Kidney capillary endothelial cell (primary cell): ENCODE results near the gene ADAT2.

Experiments
- DNase-seq: peaks from one replicate; pipeline ENCODE4 v3.0.0-alpha.2; 2018; ENCODE audit warnings: low spot score

The ADAT2 gene

DNA sequence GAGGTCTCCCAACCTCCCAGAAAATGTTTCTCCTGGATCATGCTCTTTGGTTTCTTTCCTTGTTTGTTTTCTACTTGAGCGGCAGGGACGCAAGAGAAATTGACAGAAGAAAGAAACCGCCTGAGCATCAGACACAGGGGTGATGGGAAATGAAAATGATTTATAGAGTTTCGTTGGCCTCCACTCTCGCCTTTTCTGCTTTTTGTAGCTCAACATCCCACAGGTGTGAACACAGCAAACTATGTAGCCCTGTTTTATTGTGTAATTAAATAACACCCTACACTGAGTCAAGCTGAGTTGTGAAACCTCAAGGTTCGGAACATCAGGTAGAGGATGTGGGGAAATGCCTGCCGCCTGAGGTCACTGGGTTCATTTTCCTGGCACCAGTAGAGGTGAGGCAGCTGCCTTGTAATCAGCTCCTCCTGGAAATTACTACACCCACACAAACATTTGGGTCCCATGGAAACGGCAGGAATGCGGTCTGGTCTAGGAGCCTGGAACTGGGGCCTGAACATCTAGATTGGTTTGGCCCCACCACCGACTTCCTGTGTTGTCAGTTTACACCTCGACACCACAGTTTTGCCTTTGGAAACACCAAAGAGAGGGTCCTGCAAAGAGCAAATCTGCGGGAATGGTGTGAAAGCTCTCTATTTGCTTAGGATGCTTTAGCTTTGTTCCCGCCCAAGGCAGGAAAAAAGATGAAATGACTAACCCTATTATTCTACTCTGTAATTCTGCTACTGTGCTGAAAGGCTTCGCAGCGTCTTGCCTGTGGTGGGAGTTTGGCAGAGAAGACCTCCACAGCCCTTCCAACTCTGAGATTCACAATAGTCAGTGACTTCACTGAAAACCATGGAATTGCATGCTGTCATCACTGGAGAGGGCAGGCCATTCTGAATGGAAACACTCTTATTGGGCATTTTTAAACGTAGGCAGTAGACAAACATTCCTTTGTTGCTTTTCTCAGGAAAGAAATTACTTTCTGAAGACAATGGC, 53.0 kb downstream of the ADAT2 start:
- peak; percentile 24 for DNase-seq

GRCh38 chr6:143396497-143397226, 53.8 kb downstream of the ADAT2 start:
- DNase-seq, result no peak

DNA sequence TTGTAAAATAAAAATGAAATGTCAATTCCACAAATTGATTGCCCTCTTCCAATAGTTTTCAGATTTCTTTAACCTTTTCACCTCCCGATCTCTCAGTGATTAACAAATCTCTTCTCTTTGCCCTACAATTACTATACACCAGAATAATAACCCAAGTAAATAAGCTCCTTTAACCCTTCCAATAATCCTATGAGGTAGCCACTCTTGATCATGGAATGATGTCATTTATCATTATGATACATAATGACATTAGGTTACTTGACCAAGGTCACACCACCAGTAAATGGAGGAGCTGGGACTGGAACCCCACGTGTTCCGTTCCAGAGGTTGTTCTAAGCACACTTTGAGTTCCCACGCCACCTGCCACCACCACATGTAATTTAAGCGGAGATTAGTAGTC, 54.8 kb downstream of the ADAT2 start:
- no peak for DNase-seq

- no peak for DNase-seq
These were observed 56.1 kb downstream of the ADAT2 start for GRCh38 chr6:143394389-143394788.

DNA sequence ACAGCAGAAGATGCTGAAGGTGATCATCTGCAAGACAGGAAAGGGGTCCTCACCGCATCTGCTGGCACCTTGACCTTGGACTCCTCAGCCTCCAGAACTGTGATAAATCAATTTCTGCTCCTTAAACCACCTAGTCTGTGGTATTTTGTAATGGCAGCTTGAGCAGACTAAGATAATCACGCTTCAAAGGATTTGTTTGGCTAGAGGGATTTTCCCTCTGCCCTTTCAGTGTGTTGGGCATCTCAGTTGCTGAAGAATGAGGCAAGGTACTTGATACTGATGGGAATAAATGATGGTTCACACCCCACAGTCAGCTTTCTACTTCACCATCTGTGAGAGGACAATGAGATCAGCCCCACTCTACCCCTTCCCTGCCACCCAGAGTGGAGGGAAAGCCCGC, 60.2 kb downstream of the ADAT2 start:
- DNase-seq, result no peak

GRCh38 chr6:143385636-143386035, 64.9 kb downstream of the ADAT2 start:
- no peak for DNase-seq

GRCh38 chr6:143376861-143377260, 73.6 kb downstream of the ADAT2 start:
- no peak for DNase-seq

- no peak for DNase-seq
These were observed 74.1 kb downstream of the ADAT2 start for GRCh38 chr6:143376375-143376774.

- DNase-seq, result no peak
These were observed 75.4 kb downstream of the ADAT2 start for GRCh38 chr6:143375022-143375585.

DNA sequence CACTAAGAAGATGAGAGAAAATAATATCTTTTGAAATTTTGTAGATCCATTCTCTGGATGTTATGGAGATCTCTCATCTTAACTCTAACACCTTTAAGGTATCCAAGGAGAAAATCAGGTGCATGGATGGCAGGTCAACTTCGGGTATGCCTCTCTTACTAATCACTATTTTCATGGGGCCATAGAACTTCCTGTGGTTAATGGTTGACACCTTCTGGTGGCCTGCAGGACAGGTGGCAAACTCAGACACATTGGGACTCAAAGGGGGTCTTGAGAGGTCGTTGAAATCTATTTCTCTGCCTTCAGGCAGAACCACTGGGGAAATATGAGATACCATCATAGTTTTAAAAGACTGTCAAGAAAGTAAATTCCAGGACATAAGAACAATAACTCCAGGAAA, 76.5 kb downstream of the ADAT2 start:
- DNase-seq, result no peak
